CD4-positive, alpha-beta T cell (primary cell): ENCODE results near the gene HECW1. TPM values are rescaled to one million over a fixed set of nuclear protein-coding genes. Genes with fewer than 3 reads are reported as not detected.

Source experiments
- ATAC-seq: fragments of 200-7000 bp; cut with Tn5 transposase; one replicate; pipeline ENCODE4 v1.10.0; 2022; ENCODE audit warnings: mild to moderate bottlenecking; ENCODE audit not compliant: poor library complexity
- CTCF ChIA-PET: fragments of 350-600 bp; sonication (Branson Sonifier 250); formaldehyde crosslinking; loops from one replicate; lab custom pipeline; 2021; ENCODE audit warnings: antibody characterized with exemption, inconsistent platforms; lab: Charles Lee
- POLR2A ChIA-PET: fragments of 350-600 bp; sonication (Branson Sonifier 250); formaldehyde crosslinking; loops from one replicate; lab custom pipeline; 2021; ENCODE audit warnings: antibody characterized with exemption, inconsistent platforms; lab: Charles Lee
- DNase-seq, 14 experiments: peaks; one replicate each; pipeline ENCODE4 v3.0.0-alpha.2; 2013 to 2020; ENCODE audit warnings: mixed read lengths in 2 of 14
- H3K27ac ChIP-seq, 2 donors: one replicate each; pipeline versions ENCODE4 v1.5.1 to v1.7.0; 2013; ENCODE audit warnings: low read length in 2 of 2, low read depth in 1 of 2, mild to moderate bottlenecking in 1 of 2
- H3K27me3 ChIP-seq, 2 experiments: 1 replicate in 1 of 2; 2 replicates in 1 of 2; pipeline versions ENCODE4 v1.6.1 to v1.7.0; 2013; ENCODE audit warnings: low read length in 2 of 2, control low read depth in 1 of 2, mild to moderate bottlenecking in 1 of 2, moderate library complexity in 1 of 2; ENCODE audit not compliant: insufficient read depth in 2 of 2, control insufficient read depth in 1 of 2
- H3K36me3 ChIP-seq: one replicate; pipeline ENCODE4 v1.6.1; 2013; ENCODE audit warnings: low read length, control low read depth; ENCODE audit not compliant: insufficient read depth
- H3K4me1 ChIP-seq: one replicate; pipeline ENCODE4 v1.6.1; 2013; ENCODE audit warnings: low read length, control low read depth; ENCODE audit not compliant: insufficient read depth
- H3K4me3 ChIP-seq: one replicate; pipeline ENCODE4 v1.5.1; 2013; ENCODE audit warnings: mild to moderate bottlenecking, low read length, moderate library complexity
- H3K9me3 ChIP-seq, 2 experiments: 1 replicate in 1 of 2; 2 replicates in 1 of 2; pipeline versions ENCODE4 v1.6.1 to v1.7.0; 2013; ENCODE audit warnings: low read length in 2 of 2, mild to moderate bottlenecking in 2 of 2, control low read depth in 1 of 2, moderate library complexity in 1 of 2; ENCODE audit not compliant: control insufficient read depth in 1 of 2, insufficient read depth in 1 of 2
- H3K27ac Mint-ChIP-seq: one replicate; pipeline ENCODE4 v1.8.0; 2020; ENCODE audit warnings: mixed read lengths
- H3K27me3 Mint-ChIP-seq: one replicate; pipeline ENCODE4 v1.8.0; 2021; ENCODE audit warnings: mixed read lengths
- H3K36me3 Mint-ChIP-seq: one replicate; pipeline ENCODE4 v1.8.0; 2021; ENCODE audit warnings: low read depth, mixed read lengths
- H3K4me1 Mint-ChIP-seq: one replicate; pipeline ENCODE4 v1.8.0; 2021; ENCODE audit warnings: low read depth, mixed read lengths
- H3K4me3 Mint-ChIP-seq: one replicate; pipeline ENCODE4 v1.8.0; 2020; ENCODE audit warnings: mild to moderate bottlenecking, mixed read lengths
- H3K9me3 Mint-ChIP-seq: one replicate; pipeline ENCODE4 v1.8.0; 2020; ENCODE audit warnings: mixed read lengths
- intact Hi-C, 2 experiments: fragments of 100-400 bp; cut with DNase I in 1 of 2; cut with micrococcal nuclease in 1 of 2; formaldehyde crosslinking; loops; one replicate each; pipeline versions ENCODE4 v1.15.1 to v1.9.0; 2023 to 2025; cut with DNase I, micrococcal nuclease
- total RNA-seq, 174 experiments: library from RNA in 2 of 174; stranded (reverse) in 2 of 174; gene quantifications; one replicate each; pipeline ENCODE4 v1.2.3 and lab custom pipeline; 2021 to 2026
- TF ChIP-seq, protein P1 (sequence below): fragments of 200-600 bp; IDR thresholded peaks from one replicate; pipeline ENCODE4 v1.8.0; 2022; ENCODE audit warnings: antibody characterized with exemption, mild to moderate bottlenecking

The HECW1 gene
- total RNA-seq, 2 experiments from 2014 or later: not detected

DNA sequence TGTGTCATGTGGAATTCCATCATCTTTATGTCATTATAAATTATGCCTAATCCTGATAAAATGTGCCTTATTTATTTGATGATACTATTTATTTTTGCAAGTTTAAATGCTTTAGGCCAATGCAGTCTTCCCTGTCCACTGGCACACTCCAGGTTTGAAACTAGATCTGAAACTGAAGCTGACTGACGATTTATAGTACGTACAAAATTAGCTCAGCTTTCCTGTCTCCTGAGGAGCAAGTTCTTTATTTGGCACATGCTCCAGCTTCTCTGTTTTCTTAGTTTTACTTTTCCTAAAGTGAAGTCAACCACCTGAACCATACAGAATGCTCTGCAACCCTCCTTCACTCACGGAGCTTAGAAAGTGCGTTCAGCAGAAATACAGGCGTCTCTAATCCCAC is 164.1 kb downstream of the HECW1 start:
- intact Hi-C loops: no loop called here
- H3K27me3 ChIP-seq: peaks cover 0 to 2% of the 10 kb centered on the region in 2 experiments
- TF ChIP-seq, protein P1, sequence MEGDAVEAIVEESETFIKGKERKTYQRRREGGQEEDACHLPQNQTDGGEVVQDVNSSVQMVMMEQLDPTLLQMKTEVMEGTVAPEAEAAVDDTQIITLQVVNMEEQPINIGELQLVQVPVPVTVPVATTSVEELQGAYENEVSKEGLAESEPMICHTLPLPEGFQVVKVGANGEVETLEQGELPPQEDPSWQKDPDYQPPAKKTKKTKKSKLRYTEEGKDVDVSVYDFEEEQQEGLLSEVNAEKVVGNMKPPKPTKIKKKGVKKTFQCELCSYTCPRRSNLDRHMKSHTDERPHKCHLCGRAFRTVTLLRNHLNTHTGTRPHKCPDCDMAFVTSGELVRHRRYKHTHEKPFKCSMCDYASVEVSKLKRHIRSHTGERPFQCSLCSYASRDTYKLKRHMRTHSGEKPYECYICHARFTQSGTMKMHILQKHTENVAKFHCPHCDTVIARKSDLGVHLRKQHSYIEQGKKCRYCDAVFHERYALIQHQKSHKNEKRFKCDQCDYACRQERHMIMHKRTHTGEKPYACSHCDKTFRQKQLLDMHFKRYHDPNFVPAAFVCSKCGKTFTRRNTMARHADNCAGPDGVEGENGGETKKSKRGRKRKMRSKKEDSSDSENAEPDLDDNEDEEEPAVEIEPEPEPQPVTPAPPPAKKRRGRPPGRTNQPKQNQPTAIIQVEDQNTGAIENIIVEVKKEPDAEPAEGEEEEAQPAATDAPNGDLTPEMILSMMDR: no peak
- ATAC-seq (no peak), DNase-seq (no peak)
- Mint-ChIP-seq H3K27me3 (peaks cover 4% of the 10 kb centered on the region), H3K9me3 (no peaks in the 10 kb centered on the region), H3K27ac (no peak overlapping the region), H3K36me3 (no peaks in the 10 kb centered on the region), H3K4me1 (no peaks in the 10 kb centered on the region), H3K4me3 (no peak overlapping the region)
- H3K9me3 ChIP-seq: peaks cover 0 to 3% of the 10 kb centered on the region in 2 experiments
- H3K27ac ChIP-seq: no peak overlapping the region
- ChIA-PET POLR2A (no interaction called here), CTCF (no interaction called here)
- H3K36me3 ChIP-seq: no peaks in the 10 kb centered on the region
- H3K4me3 ChIP-seq: no peak overlapping the region
- no peaks in the 10 kb centered on the region for H3K4me1 ChIP-seq

GRCh38 chr7:43278088-43278644 is 165.7 kb downstream of the HECW1 start:
- H3K27ac Mint-ChIP-seq: no peak overlapping the region
- H3K27ac ChIP-seq: no peak overlapping the region
- H3K4me3 ChIP-seq: no peak overlapping the region
- H3K9me3 ChIP-seq: peaks cover 0 to 3% of the 10 kb centered on the region in 2 experiments
- H3K4me3 Mint-ChIP-seq: no peak overlapping the region
- H3K27me3 Mint-ChIP-seq: peaks cover 4% of the 10 kb centered on the region
- ChIA-PET POLR2A (no interaction called here), CTCF (no interaction called here)
- no peak for DNase-seq
- H3K9me3 Mint-ChIP-seq: no peaks in the 10 kb centered on the region
- no peaks in the 10 kb centered on the region for H3K4me1 ChIP-seq
- H3K36me3 Mint-ChIP-seq: no peaks in the 10 kb centered on the region
- TF ChIP-seq, protein P1: no peak
- no peaks in the 10 kb centered on the region for H3K36me3 ChIP-seq
- ATAC-seq: no peak
- H3K4me1 Mint-ChIP-seq: no peaks in the 10 kb centered on the region
- peaks cover 0 to 6% of the 10 kb centered on the region in 2 experiments for H3K27me3 ChIP-seq
- intact Hi-C loops: no loop called here

DNA sequence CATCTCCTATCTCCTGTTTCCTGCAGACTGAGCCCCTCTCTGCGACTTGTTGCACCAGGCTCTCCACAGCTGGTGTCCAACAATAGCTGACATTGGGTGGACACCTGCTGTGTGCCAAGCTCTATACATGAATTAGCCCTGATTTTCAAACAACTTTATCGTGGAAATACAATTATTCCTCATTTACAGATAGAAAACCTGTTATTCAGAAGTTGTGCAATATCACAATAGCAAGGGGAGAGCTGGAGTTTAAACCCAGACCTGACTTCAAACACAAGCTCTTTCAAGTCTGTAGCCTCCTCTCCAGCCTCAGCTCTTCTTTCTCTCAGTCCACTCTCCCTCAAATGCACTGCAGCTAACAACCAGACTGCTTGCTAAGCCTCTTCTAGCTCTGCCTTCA is 168.8 kb downstream of the HECW1 start:
- Histone ChIP-seq H3K4me3 (no peak overlapping the region), H3K27ac (no peak overlapping the region), H3K36me3 (no peaks in the 10 kb centered on the region), H3K4me1 (no peaks in the 10 kb centered on the region), H3K27me3 (peaks cover 0 to 6% of the 10 kb centered on the region in 2 experiments), H3K9me3 (no peaks in the 10 kb centered on the region)
- DNase-seq (no peak), ATAC-seq (no peak)
- H3K36me3 Mint-ChIP-seq: no peaks in the 10 kb centered on the region
- no peaks in the 10 kb centered on the region for H3K4me1 Mint-ChIP-seq
- peaks cover 4% of the 10 kb centered on the region for H3K27me3 Mint-ChIP-seq
- ChIA-PET POLR2A (no interaction called here), CTCF (no interaction called here)
- TF ChIP-seq, protein P1: no peak
- no peaks in the 10 kb centered on the region for H3K9me3 Mint-ChIP-seq
- no peak overlapping the region for H3K27ac Mint-ChIP-seq
- no peak overlapping the region for H3K4me3 Mint-ChIP-seq
- intact Hi-C loops: no loop called here
